NCI-H2081 (cell line): Measurements from ENCODE around the gene ENG.
"Not testable (repeated sequence)": the region's sequence is repeated elsewhere in the genome, so short reads cannot be mapped to it uniquely, and the experiment has no call there.

ENCODE experiments used
- DNase-seq, 2 experiments: peaks; one replicate each; lab custom pipeline; 2025; lab: John Stamatoyannopoulos, UW

The ENG gene

DNA sequence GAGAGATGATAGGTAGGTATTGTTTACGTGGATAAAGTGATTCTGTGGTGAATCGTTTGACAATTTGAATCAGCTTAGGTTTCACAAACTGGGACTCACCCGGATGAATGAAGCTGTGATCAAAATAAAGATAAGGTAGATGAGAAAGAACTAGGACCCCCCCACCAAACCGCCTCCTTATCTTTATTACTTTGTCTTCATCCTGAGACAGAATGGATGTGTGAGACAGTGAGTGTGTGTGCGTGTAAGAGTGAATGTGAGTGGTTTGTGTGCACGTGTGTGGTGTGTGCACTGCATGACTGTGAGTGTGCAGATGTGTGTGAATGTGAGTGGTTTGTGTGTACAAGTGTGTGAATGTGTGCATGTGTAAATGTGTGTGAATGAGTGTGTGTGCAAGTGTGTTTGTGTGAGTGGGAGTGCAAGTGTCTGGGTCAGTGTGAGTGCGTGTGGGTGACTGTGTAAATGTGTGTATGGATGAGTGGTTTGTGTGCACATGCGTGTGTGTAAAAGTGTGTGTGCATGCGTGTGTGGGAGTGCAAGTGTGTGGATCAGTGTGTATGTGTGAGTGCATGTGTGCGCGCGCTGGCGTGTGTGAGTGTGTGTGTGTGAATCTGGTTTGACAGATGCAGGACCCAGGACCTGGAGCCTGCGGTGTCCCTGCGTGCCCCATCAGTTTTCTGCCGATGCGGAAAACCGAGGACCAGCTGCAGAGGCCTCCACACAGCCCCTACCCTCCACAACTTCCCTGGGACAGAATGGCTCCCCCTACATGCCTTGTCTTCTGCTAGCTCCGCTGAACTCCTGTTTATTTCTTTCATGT, 11.4 kb upstream of the ENG start:
- DNase-seq: no peak

GRCh38 chr9:127863191-127863621, 8.7 kb upstream of the ENG start:
- no peak for DNase-seq

DNA sequence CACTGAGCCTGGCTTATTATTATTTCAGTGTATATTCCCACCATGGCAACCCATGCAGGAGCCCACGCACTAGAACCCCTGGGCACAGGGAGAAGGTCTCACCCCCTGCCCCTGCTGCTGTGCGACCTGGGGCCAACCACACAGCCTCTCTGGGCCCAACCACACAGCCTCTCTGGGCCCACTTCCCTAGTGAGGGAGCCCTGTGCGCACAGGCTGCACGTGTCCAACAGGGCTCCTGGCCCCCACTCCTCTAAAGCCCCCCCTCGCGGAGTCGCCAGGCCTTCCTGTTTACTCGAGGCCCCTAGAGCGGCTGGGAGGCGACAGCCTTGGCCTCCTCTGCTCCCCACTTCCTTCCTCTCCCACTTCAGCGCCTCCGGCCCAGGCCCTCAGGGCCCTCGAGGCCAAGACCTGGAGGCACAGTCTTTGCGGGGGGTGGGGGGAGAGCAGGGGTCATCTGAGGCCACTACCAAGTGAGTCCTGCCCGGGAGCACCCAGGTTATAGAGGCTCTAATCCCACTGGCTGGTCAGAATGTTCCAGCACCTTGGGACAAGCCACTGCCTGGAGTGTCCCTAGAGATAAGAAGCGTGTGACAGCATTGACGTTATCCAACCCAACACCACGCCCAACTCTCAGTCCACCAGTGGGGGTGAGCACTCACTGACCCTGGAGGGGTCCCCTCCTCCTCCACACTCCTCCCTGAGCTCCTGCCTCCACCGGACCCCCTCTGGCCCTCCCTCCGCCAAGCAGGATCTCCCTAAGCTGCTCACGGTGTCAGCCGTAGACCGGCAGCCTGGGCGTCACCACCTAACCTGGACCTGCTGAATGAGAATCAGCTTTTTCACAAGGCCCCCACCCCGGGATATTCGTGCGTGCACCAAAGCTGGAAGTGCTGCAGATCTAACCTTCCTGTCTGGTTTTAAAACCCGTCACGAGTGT, 7.9 kb upstream of the ENG start:
- no peak for DNase-seq

- no peak for DNase-seq
These were observed 6.3 kb upstream of the ENG start for GRCh38 chr9:127860779-127861178.

GRCh38 chr9:127860260-127860659, 5.8 kb upstream of the ENG start:
- no peak for DNase-seq

GRCh38 chr9:127858041-127858512, 3.6 kb upstream of the ENG start:
- DNase-seq: peak; percentile 36 to 61

DNA sequence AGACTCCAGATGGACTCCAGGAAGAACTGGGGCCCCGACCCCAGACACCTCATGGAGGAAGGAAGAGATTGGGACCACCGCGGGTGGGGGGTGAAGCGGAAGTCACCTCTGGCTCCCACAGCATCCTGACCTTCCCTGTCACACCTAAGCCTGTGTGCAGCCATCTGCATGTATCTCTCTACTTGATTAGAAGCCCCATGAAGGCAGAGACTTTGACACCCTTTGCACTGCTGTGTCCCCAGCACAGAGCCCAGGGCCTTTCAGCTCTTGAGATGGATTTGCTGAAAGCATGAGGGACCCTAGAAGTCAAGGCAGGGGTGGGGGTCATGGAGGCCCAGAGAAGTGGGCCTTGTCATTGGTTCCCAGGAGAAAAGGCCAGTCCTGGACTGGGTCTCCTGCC, 2.8 kb upstream of the ENG start:
- no peak for DNase-seq

DNA sequence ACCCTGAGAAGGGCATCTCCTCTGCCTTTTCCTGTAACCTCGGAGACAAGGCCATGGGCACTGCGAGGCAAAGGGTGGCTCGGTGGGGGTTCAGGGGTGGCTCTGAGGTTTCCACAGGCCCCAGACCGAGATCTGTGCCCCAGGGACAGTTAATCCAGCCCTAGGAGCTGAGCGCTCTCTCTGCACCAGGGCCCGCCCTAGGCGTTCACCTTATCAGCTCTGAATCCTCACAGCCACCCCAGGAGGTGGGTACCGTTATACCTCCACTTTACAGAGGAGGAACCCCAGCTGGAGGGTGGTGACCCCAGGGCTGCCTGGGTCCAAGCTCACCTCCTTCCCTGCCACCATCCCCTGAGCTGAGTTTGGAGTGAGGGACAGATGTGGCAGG, 2.3 kb upstream of the ENG start:
- DNase-seq: no peak

- DNase-seq: no peak
These were observed 1.8 kb upstream of the ENG start for GRCh38 chr9:127856094-127856728.

- DNase-seq: no peak
These were observed 1.1 kb upstream of the ENG start for GRCh38 chr9:127855522-127855921.

GRCh38 chr9:127854960-127855359, 502 bp upstream of the ENG start:
- no peak for DNase-seq

DNA sequence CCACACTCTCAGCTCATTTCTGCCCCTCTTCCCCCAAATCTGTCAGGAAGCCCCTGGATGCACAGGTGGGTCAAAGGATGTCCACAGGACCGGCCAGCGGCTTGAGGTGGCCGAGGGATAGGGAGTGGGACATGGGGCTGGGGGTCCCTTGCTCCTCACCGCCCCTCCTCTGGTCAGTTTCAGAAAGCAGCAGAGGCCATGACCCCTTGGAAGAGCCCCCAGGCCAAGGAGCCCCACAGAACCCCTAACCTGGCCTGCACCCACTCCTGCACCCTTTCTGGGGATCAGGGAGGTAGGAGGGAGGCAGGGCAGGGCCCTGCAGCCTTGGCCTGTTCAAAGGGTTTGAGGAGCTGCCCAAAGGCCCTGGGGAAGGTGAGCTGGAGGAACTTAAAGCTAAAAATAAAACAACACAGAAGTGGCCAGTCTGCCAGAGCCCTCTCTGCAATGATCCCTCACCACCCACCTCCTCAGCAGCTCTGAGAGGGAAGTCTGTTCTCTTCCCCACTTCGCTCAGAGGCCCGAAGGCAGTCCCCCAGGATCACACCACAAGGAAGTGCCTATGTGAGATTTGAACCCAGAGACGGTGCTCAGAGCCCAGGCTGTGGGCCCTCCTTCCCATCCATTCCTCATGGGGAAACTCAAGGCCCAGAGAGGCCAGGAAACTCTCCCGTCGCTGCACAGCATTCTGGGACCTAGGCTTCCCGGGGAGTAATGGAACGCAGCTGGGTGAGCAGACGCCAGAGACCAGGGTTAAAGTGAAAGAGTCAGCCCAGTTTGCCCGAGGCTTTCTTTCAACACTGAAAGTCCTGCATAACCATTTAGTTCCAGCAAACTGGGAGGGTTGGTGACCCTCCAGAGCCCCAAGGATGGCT, 910 bp downstream of the ENG start:
- no peak for DNase-seq

DNA sequence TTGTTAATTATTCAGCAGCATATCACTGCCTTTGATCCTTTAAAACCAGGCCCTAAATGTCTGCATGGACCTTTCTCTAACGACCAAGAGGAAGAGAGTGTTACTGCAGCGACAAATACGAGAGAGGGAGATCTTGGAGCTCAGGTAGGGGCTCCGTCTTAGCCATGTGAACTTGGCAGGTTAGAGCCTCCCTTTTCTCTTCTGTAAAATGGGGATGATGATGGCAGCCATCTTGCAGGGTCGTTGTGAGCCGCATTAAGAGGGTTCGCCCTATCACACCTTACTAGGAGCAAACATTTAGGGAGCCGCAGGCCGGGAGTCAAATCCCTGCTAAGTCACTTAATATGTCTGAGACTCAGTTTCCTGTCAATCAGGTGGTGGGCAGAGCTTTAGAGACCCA, 1.6 kb downstream of the ENG start:
- no peak for DNase-seq

GRCh38 chr9:127850286-127850830, 4.1 kb downstream of the ENG start:
- no peak for DNase-seq

- no peak for DNase-seq
These were observed 5.5 kb downstream of the ENG start for GRCh38 chr9:127848756-127849504.

- no peak for DNase-seq
These were observed 6.4 kb downstream of the ENG start for GRCh38 chr9:127847833-127848755.

DNA sequence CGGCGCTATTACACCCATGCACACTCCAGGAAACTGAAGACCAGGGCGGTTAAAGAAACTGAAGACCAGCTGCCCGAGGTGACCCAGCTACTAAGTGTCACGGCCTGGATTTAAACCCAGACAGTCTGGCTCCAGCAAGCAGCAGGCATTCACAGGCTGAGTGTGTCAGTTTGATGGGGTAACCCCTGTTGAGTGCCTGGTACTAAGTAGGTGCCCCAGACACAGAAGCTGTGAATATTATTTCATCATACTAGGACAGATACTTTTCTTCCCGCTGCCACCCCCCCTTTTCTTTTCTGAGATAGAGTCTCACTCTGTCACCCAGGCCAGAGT, 7.3 kb downstream of the ENG start:
- DNase-seq: no peak

- no peak for DNase-seq
These were observed 7.8 kb downstream of the ENG start for GRCh38 chr9:127846443-127847177.

- not testable (repeated sequence) for DNase-seq
These were observed 8.8 kb downstream of the ENG start for GRCh38 chr9:127845619-127846018.
